ENCODE measurements around the gene NKAP.
A peak's percentile ranks its signal among the peaks of the same experiment; 100 is the strongest.
"Not testable (repeated sequence)": the region's sequence is repeated elsewhere in the genome, so short reads cannot be mapped to it uniquely, and the experiment has no call there.

Gene NKAP

GRCh38 chrX:119935215-119935874, 8.2 kb downstream of the NKAP start:
- no peak for DNase-seq

GRCh38 chrX:119922391-119922790, 21.2 kb downstream of the NKAP start:
- DNase-seq, result not testable (repeated sequence)

GRCh38 chrX:119919835-119920585, 23.5 kb downstream of the NKAP start:
- DNase-seq, result no peak

- DNase-seq, result no peak
Observed at GRCh38 chrX:119917877-119918276, 25.7 kb downstream of the NKAP start.

GRCh38 chrX:119916310-119916709, 27.2 kb downstream of the NKAP start:
- DNase-seq, result no peak

GRCh38 chrX:119900976-119901375, 42.6 kb downstream of the NKAP start:
- DNase-seq, result peak in 1 of 2 donors; percentile 6

- peak; percentile 72 to 84 for DNase-seq
Observed at GRCh38 chrX:119899125-119899524, 44.4 kb downstream of the NKAP start.

- DNase-seq, result no peak
Observed at GRCh38 chrX:119895843-119896326, 47.7 kb downstream of the NKAP start, which contains the start of gene AKAP14. Gene AKAP14, plus strand, starts transcription at chrX:119895893. Its CDS starts 7,331 bp downstream, at chrX:119903224.

GRCh38 chrX:119891961-119892692, 51.4 kb downstream of the NKAP start:
- not testable (repeated sequence) for DNase-seq

- not testable (repeated sequence) for DNase-seq
Observed at GRCh38 chrX:119890626-119891025, 52.9 kb downstream of the NKAP start.

- peak; percentile 49 to 63 for DNase-seq
Observed at GRCh38 chrX:119887721-119888425, 55.7 kb downstream of the NKAP start.

- peak; percentile 2 to 31 for DNase-seq
Observed at GRCh38 chrX:119885554-119886428, 57.8 kb downstream of the NKAP start.

GRCh38 chrX:119880552-119881437, 62.8 kb downstream of the NKAP start:
- peak; percentile 33 to 35 for DNase-seq

GRCh38 chrX:119880076-119880475, 63.5 kb downstream of the NKAP start:
- no peak for DNase-seq

- DNase-seq, result no peak
Observed at GRCh38 chrX:119878740-119879139, 64.8 kb downstream of the NKAP start.

GRCh38 chrX:119871599-119872395, 71.8 kb downstream of the NKAP start, which contains the start of the genes NDUFA1 and RNF113A:
Gene NDUFA1, plus strand, starts transcription at chrX:119871832. Its CDS starts 80 bp downstream, at chrX:119871912.
Gene RNF113A, minus strand, starts transcription at chrX:119871733. Its CDS starts 120 bp downstream, at chrX:119871613.
- peak; percentile 82 for DNase-seq

- no peak for DNase-seq
Observed at GRCh38 chrX:119871245-119871598, 72.3 kb downstream of the NKAP start.
